Gastroesophageal sphincter (tissue), 4 donors: ENCODE data around the gene ITGA11. TPM values are rescaled to one million over a fixed set of nuclear protein-coding genes. Genes with fewer than 3 reads are reported as not detected.

Experiments
- ATAC-seq: fragments of 150-250 bp; one replicate; pipeline ENCODE4 v1.9.1; 2016; ENCODE audit warnings: mild to moderate bottlenecking, moderate library complexity
- H3K27ac ChIP-seq, 4 donors: fragments of 200-600 bp; sonication (generic) in 3 of 4; 1 replicate in 3 of 4; 2 replicates in 1 of 4; pipeline ENCODE4 v1.5.1; 2016 to 2019
- H3K27me3 ChIP-seq: fragments of 200-600 bp; sonication (generic); one replicate; pipeline ENCODE4 v1.5.1; 2019
- H3K36me3 ChIP-seq, 2 donors: fragments of 200-600 bp; sonication (generic); one replicate each; pipeline ENCODE4 v1.5.1; 2019; ENCODE audit warnings: control low read depth in 1 of 2
- H3K4me1 ChIP-seq, 3 donors: fragments of 200-600 bp; sonication (generic); 1 replicate in 2 of 3; 2 replicates in 1 of 3; pipeline ENCODE4 v1.5.1; 2016 to 2019; ENCODE audit warnings: control low read depth in 2 of 3
- H3K4me3 ChIP-seq, 2 donors: fragments of 200-600 bp; sonication (generic); one replicate each; pipeline ENCODE4 v1.5.1; 2019; ENCODE audit warnings: mild to moderate bottlenecking in 1 of 2, moderate library complexity in 1 of 2
- H3K9me3 ChIP-seq, 3 donors: fragments of 200-600 bp; sonication (generic); one replicate each; pipeline ENCODE4 v1.5.1; 2017 to 2019; ENCODE audit warnings: control low read depth in 2 of 3
- CTCF ChIP-seq, 4 experiments: fragments of 200-600 bp in 2 of 4; fragments of 450-650 bp in 2 of 4; sonication (generic) in 1 of 4; IDR thresholded peaks; one replicate each; pipeline ENCODE4 v1.5.1; 2017 to 2019; ENCODE audit warnings: antibody characterized with exemption in 4 of 4, mild to moderate bottlenecking in 2 of 4, moderate library complexity in 2 of 4
- EP300 ChIP-seq: sonication (generic); formaldehyde crosslinking; IDR thresholded peaks from one replicate; pipeline ENCODE4 v1.6.1; 2017; ENCODE audit warnings: antibody characterized with exemption, mild to moderate bottlenecking
- POLR2A ChIP-seq, 2 donors: fragments of 450-650 bp; IDR thresholded peaks; one replicate each; pipeline ENCODE4 v1.6.1; 2017; ENCODE audit warnings: antibody characterized with exemption in 2 of 2, mild to moderate bottlenecking in 2 of 2, moderate library complexity in 1 of 2
- POLR2AphosphoS5 ChIP-seq: sonication (generic); formaldehyde crosslinking; IDR thresholded peaks from one replicate; pipeline ENCODE4 v1.6.1; 2017; ENCODE audit warnings: antibody characterized with exemption
- WGBS, 2 donors: methylation state at CpG; one replicate each; pipeline ENCODE4 v1.1.5; 2018; ENCODE audit warnings: low coverage in 1 of 2; 5-methylcytosine and 5-hydroxymethylcytosine counted together
- total RNA-seq, 4 donors: library from RNA; depleted of rRNA; stranded (reverse); fragments of >200 nt; gene quantifications; one replicate each; pipeline ENCODE4 v1.1.0, GENCODE V29; 2016

ITGA11 gene
- total RNA-seq, 4 donors from 2014 or later, result 3.8 to 9.5 (median 6.7) TPM

GRCh38 chr15:68298882-68299381, 133.0 kb downstream of the ITGA11 start:
- peaks cover 0 to 10% of the 10 kb centered on the region in 2 donors for H3K36me3 ChIP-seq
- H3K27me3 ChIP-seq, result no peaks in the 10 kb centered on the region
- peak; percentile 75 for ATAC-seq
- WGBS, 2 donors, result 19% methylated on average over 3 to 6 of the region's 6 CpGs
- H3K4me1 ChIP-seq, result peaks cover 12 to 50% (median 12%) of the 10 kb centered on the region in 3 donors
- TF ChIP-seq EP300, result no peak
- TF ChIP-seq POLR2AphosphoS5, result peak; percentile 55
- peak overlapping the region; percentile 19 to 32 for H3K4me3 ChIP-seq
- H3K27ac ChIP-seq, result peak overlapping the region in 3 of 4 donors; percentile 46 to 69 (median 50)
- no peaks in the 10 kb centered on the region for H3K9me3 ChIP-seq

- ATAC-seq, result no peak
- H3K4me3 ChIP-seq, result no peak overlapping the region
- 83 to 100% methylated on average over 2 to 3 of the region's 3 CpGs for WGBS, 2 donors
- peaks cover 12 to 54% (median 12%) of the 10 kb centered on the region in 3 donors for H3K4me1 ChIP-seq
- no peak for TF ChIP-seq POLR2A (IDR thresholded peaks at IDR 0.05)
- H3K27ac ChIP-seq, result peak overlapping the region in 3 of 4 donors; percentile 11 to 69 (median 50)
- H3K9me3 ChIP-seq, result no peaks in the 10 kb centered on the region
- no peaks in the 10 kb centered on the region for H3K27me3 ChIP-seq
- H3K36me3 ChIP-seq, result peaks cover 0 to 10% of the 10 kb centered on the region in 2 donors
Observed at GRCh38 chr15:68298336-68298735, 133.6 kb downstream of the ITGA11 start.

DNA sequence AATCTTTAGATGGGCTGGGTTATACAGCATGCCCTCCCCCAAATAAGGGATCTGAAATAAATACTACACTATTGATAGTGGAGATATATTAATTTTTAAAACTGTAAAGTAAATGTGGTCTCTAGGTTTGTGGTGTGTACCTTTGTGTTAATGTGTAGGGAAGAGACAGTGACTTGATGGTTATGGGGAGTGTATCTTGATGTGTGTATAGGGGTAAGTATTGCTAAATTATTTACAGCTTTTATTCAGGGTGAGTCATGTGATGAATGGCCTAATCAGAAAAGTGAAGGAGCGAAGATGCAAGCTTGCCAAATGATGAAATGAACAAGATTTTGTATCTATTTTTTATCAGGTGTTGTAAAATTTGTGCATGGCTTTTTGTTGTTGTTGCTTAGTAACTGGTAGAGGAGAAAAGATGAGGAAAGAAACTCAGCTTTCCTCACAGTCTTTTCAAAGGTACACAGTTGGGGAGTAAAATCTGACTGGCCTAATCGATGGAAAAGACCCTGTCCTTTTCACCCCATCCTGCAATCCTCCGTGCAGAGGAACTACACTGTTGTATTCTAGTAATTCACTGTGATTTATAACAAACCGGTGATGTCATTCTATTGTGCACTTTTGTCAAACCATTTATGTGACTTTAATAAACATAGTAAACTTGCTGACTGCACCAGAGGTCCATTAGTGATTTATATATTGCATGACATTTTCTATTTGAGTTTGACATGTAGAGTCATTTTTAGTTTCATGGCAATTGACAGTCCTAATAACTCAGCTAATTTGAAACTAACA, 136.8 kb downstream of the ITGA11 start:
- H3K27me3 ChIP-seq, result no peaks in the 10 kb centered on the region
- peaks cover 0 to 20% of the 10 kb centered on the region in 2 donors for H3K36me3 ChIP-seq
- no peaks in the 10 kb centered on the region for H3K9me3 ChIP-seq
- H3K4me1 ChIP-seq, result peaks cover 15 to 78% (median 21%) of the 10 kb centered on the region in 3 donors
- no peak for TF ChIP-seq POLR2A (IDR thresholded peaks at IDR 0.05)
- no peak for TF ChIP-seq POLR2AphosphoS5
- peak overlapping the region in 1 of 4 donors; percentile 4 for H3K27ac ChIP-seq
- WGBS, 2 donors, result 44 to 51% methylated on average over 4 of the region's 4 CpGs
- H3K4me3 ChIP-seq, result no peak overlapping the region
- ATAC-seq, result no peak

GRCh38 chr15:68292967-68293366, 139.0 kb downstream of the ITGA11 start:
- H3K36me3 ChIP-seq, result peaks cover 0 to 30% of the 10 kb centered on the region in 2 donors
- ATAC-seq, result no peak
- H3K4me3 ChIP-seq, result no peak overlapping the region
- no peak overlapping the region for H3K27ac ChIP-seq
- H3K27me3 ChIP-seq, result no peaks in the 10 kb centered on the region
- H3K4me1 ChIP-seq, result peaks cover 7 to 79% (median 27%) of the 10 kb centered on the region in 3 donors
- H3K9me3 ChIP-seq, result no peaks in the 10 kb centered on the region
- no peak for TF ChIP-seq EP300
- no peak for TF ChIP-seq POLR2A (IDR thresholded peaks at IDR 0.05)
- no peak for TF ChIP-seq CTCF (IDR thresholded peaks at IDR 0.05)
- no peak for TF ChIP-seq POLR2AphosphoS5

DNA sequence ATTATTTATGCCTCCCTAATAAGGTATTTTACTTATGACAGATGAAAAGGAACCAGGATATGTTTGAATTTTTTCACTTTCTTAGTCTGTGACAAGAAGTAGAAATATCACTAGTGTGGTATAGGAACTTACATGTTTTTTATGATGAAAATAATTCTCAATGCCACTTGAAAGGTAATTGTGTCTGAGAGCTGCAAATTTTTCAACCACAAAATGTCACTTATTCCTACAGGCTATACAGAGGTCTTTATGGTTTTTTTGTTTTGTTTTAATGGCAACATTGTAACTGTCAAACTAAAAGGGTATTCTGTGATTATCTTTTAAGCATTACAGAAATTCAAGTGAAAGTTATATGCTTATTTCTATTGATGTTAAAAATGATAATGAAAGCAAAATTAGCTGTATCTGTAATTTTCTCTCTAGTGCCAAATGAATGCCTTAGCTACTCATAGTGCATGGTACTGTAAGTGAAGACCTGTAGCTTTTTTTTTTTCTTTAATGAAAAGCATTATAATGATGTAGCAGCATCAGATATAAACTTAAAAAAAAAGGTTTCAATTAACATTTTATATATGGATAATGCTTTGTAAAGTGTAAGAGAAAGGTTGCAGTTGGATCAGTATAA, 139.7 kb downstream of the ITGA11 start:
- TF ChIP-seq POLR2AphosphoS5 (no peak), EP300 (no peak), CTCF (IDR thresholded peaks at IDR 0.05) (no peak), POLR2A (IDR thresholded peaks at IDR 0.05) (no peak)
- no peak overlapping the region for H3K4me3 ChIP-seq
- H3K27ac ChIP-seq, result no peak overlapping the region
- H3K9me3 ChIP-seq, result no peaks in the 10 kb centered on the region
- H3K36me3 ChIP-seq, result peaks cover 0 to 25% of the 10 kb centered on the region in 2 donors
- no peak for ATAC-seq
- peaks cover 7 to 85% (median 29%) of the 10 kb centered on the region in 3 donors for H3K4me1 ChIP-seq
- no peaks in the 10 kb centered on the region for H3K27me3 ChIP-seq

- TF ChIP-seq POLR2AphosphoS5 (no peak), CTCF (IDR thresholded peaks at IDR 0.05) (no peak), POLR2A (IDR thresholded peaks at IDR 0.05) (no peak), EP300 (no peak)
- Histone ChIP-seq H3K27ac (peak overlapping the region in 2 of 4 donors; percentile 11 to 20), H3K36me3 (peaks cover 0 to 21% of the 10 kb centered on the region in 2 donors), H3K4me1 (peaks cover 15 to 97% (median 32%) of the 10 kb centered on the region in 3 donors), H3K4me3 (no peak overlapping the region), H3K9me3 (no peaks in the 10 kb centered on the region), H3K27me3 (no peaks in the 10 kb centered on the region)
- WGBS, 2 donors, result 65 to 81% methylated on average over 4 to 8 of the region's 8 CpGs
- ATAC-seq, result no peak
Observed at GRCh38 chr15:68290715-68291114, 141.2 kb downstream of the ITGA11 start.
